Uterus (tissue), 2 donors: ENCODE data around the gene METTL4.

Source experiments
- POLR2A ChIP-seq, 2 donors: fragments of 450-650 bp; IDR thresholded peaks; one replicate each; pipeline ENCODE4 v1.6.1; 2016; ENCODE audit warnings: antibody characterized with exemption in 2 of 2, mild to moderate bottlenecking in 1 of 2, moderate library complexity in 1 of 2
- TF ChIP-seq, protein P1 (sequence below), 4 experiments: fragments of 200-600 bp in 2 of 4; fragments of 450-650 bp in 2 of 4; sonication (generic) in 2 of 4; IDR thresholded peaks; one replicate each; pipeline ENCODE4 v1.5.1; 2016 to 2019; ENCODE audit warnings: antibody characterized with exemption in 4 of 4, mild to moderate bottlenecking in 2 of 4, moderate library complexity in 1 of 4

DNA sequence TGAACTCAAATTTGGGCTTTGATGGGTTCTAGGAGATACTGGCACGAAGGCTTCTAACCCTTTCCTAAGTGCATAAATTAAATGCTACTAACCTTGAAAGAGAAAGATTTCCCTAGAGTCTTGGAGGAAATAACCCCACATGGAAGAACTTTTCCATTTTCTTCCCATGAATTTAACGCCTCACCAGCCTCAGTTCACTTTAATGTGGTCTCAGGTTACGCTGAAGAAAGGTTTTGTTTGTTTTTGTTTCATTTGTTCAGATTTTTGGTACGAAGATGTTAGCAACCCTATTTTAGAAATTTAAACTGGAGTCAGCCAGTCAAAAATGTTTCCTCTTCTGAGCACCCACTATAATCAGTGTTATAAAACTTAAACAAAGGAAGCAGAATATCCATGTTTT lies 30.7 kb downstream of the METTL4 start:
- TF ChIP-seq, protein P1, sequence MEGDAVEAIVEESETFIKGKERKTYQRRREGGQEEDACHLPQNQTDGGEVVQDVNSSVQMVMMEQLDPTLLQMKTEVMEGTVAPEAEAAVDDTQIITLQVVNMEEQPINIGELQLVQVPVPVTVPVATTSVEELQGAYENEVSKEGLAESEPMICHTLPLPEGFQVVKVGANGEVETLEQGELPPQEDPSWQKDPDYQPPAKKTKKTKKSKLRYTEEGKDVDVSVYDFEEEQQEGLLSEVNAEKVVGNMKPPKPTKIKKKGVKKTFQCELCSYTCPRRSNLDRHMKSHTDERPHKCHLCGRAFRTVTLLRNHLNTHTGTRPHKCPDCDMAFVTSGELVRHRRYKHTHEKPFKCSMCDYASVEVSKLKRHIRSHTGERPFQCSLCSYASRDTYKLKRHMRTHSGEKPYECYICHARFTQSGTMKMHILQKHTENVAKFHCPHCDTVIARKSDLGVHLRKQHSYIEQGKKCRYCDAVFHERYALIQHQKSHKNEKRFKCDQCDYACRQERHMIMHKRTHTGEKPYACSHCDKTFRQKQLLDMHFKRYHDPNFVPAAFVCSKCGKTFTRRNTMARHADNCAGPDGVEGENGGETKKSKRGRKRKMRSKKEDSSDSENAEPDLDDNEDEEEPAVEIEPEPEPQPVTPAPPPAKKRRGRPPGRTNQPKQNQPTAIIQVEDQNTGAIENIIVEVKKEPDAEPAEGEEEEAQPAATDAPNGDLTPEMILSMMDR (IDR thresholded peaks at IDR 0.05): no peak
- no peak for TF ChIP-seq POLR2A (IDR thresholded peaks at IDR 0.05)
